ENCODE results near the gene PLCL1. TPM values are rescaled to one million over a fixed set of nuclear protein-coding genes. Genes with fewer than 3 reads are reported as not detected.
A peak's percentile ranks its signal among the peaks of the same experiment; 100 is the strongest.
"Not testable (repeated sequence)": the region's sequence is repeated elsewhere in the genome, so short reads cannot be mapped to it uniquely, and the experiment has no call there.

Gene PLCL1
- polyA plus RNA-seq, 10 donors, result 10.4 to 20.2 (median 17.1) TPM

DNA sequence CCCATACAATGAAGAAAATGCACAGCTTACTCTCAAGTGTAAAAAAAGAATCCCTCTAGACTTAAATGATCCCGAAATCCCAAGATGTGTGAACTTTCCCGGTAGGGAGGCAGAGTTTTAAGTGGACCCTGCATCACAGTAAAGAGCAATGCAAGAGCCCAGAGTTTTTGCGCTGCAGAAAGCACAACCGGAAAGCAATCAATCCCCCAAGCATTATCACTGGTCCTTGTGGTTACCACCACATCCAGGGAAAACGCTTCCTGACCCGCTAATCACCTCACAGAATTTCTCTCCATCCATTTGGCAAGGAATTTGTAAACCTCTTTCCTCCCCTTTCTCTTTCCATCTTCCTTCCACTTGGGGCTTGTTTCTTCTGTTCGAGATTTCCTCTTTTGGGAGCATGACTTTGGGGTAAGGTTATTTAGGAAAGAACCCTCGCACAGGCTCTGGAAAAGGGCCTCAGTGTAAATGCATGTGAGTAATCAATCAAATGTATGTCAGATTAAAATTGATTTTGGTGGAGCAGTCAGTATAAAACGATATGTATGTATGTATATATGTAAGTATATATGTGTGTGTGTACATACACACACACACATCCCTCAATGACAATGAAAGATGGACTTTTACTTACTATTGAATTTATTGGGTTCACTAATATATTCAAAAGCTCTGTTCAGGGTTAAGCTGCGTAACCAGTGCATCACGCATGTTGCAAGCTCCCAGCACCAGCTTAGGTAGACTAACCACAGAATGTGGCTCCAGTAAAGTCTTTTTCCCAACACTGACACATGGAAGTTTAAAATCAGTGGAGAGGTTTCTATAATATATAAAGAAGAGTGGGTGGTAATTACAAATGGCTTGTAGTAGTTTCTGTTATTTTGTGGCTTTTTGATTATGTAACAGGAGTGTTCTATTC lies 1.6 kb downstream of the PLCL1 start:
- no peak for DNase-seq

GRCh38 chr2:197809064-197809463 lies 4.7 kb downstream of the PLCL1 start:
- DNase-seq, result no peak

- no peak for DNase-seq
These were observed 5.6 kb downstream of the PLCL1 start for GRCh38 chr2:197810016-197810415.

DNA sequence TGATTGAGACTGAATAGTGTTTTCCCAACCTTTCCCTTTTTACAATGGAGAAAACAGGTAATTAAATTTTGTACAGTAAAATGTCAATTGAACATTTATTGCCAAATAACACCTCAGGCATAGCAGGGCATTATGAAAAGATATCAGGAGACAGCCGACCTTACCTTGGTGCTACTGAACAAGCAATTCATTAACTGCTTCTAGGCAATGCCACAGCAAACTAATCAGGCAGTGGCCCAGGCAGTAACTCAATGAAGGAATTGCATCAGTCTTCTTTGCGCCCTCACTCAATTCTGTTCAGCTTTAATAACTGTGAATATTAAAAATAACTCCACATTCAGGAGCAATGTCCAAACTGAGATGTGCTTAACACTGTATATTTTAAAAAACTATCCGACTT lies 6.1 kb downstream of the PLCL1 start:
- DNase-seq, result no peak

- no peak for DNase-seq
These were observed 8.8 kb downstream of the PLCL1 start for GRCh38 chr2:197813093-197813787.

DNA sequence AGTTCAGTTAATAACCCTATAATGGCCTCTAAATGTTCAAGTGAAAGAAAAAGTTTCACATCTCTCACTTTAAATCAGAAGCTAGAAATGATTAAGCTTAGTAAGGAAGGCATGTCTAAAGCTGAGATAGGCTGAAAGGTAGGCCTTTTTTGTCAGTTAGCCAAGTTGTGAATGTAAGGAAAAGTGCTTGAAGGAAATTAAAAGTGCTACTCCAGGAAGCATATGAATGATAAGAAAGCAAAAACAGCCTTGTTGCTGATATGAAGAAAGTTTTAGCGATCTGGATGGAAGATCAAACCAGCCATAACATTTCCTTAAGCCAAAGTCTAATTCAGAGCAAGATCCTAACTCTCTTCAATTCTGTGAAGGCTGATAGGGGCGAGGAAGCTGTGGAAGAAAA lies 10.1 kb downstream of the PLCL1 start:
- no peak for DNase-seq

GRCh38 chr2:197821550-197822289 lies 17.3 kb downstream of the PLCL1 start:
- DNase-seq, result peak in 1 of 3 donors; percentile 54

DNA sequence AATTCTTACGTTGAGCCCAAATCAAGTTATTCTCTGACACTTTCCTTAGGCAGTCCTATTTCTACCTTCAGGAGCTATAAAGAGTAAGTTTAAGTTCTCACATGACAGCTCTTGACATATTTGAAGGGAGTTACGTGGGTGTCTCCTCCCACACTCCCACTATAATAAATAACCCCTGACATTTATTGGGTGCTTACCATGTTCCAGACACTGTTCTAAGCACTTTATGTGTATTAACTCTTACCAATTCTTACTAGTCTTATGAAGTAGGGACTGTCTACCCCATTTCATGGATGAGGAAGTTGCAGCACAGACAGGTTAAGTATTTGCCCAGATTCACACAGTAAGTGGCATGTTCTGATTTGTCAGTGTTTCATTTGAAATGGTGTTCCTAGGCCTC lies 17.9 kb downstream of the PLCL1 start:
- no peak for DNase-seq

GRCh38 chr2:197827618-197828017 lies 23.2 kb downstream of the PLCL1 start:
- peak in 1 of 3 donors; percentile 41 for DNase-seq

DNA sequence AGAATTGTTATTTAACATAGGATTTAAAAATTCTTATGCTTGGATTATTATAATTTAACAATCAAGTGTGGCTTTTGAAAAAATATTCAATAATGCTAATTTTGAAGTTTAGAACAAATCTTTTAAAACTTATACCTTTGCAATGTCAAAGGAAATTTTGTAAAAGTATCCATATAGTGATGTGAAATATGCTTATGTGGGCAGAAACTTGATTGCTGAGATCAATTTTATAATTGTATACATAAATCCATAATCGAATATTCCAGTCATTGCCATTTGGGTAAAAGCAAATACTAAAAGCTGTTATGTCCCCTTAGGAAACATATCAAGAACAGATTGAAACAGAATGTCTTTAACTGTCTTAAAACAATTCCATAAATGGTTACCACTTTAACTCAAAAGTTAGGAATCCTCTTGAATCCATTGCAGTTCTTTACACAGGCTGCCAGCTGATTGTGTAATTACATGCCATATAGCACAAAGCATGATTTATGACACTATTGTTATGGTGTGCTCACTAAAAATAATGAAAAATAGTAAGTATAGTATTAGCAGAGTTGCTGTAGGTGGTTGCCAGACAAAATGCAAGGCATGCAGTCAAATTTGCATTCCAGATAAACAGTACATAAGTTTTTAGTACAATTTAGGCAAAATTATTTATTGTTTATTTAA lies 24.2 kb downstream of the PLCL1 start:
- peak in 1 of 3 donors; percentile 34 for DNase-seq

DNA sequence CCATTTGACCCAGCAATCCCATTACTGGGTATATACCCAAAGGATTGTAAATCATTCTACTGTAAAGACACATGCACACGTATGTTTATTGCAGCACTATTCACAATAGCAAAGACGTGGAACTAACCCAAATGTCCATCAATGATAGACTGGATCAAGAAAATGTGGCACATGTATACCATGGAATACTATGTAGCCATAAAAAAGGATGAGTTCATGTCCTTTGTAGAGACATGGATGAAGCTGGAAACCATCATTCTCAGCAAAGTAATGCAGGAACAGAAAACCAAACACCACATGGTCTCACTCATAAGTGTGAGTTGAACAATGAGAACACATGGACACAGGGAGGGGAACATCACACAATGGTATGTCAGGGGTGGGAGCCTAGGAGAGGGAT lies 30.4 kb downstream of the PLCL1 start:
- DNase-seq, result not testable (repeated sequence)

- no peak for DNase-seq
These were observed 30.9 kb downstream of the PLCL1 start for GRCh38 chr2:197835293-197835692.

GRCh38 chr2:197838036-197838435 lies 33.6 kb downstream of the PLCL1 start:
- peak in 2 of 3 donors; percentile 62 to 81 for DNase-seq

- DNase-seq, result peak in 1 of 3 donors; percentile 60
These were observed 34.2 kb downstream of the PLCL1 start for GRCh38 chr2:197838579-197838978.

GRCh38 chr2:197839327-197839726 lies 34.9 kb downstream of the PLCL1 start:
- peak in 1 of 3 donors; percentile 44 for DNase-seq

DNA sequence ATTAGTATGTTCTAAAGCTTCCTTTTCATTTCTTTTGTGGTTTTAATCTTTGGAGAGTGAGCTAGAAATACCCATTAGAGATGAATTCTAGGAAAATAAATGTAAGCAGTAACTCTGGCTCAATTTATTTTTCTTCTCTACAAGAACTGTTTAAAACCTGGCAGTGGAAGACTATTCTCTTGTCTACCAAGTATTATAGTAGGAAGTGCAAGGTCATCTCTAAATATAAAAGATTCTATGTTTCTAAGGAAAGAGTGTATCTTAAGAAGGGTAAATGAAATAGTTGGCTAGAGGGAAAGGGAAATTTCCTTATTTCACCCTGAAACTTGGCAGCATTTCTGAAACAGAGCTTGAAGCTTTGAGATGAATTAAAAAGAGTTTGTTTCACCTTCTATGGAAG lies 35.5 kb downstream of the PLCL1 start:
- DNase-seq, result peak in 1 of 3 donors; percentile 55

DNA sequence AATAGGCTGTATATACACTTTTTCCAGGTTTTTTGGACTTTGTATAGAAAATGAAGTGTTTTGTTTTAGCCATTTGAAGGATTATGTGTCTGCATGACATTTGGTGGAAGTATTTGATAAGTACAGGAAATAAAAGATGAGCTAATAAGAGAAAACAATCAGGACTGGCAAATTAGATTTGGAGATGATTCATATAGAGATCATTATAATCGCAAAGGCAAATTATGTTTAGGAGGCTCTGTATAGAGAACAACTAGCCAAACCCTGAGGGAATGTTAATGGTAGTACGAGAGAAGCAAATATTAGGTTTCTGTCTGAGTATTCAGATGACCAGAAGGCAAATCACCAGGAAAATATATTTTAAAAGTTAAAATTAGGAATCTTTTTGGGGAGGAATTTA lies 41.7 kb downstream of the PLCL1 start:
- no peak for DNase-seq

- DNase-seq, result no peak
These were observed 42.4 kb downstream of the PLCL1 start for GRCh38 chr2:197846777-197847176.

- DNase-seq, result no peak
These were observed 43.4 kb downstream of the PLCL1 start for GRCh38 chr2:197847651-197848401.

GRCh38 chr2:197848602-197849001 lies 44.2 kb downstream of the PLCL1 start:
- DNase-seq, result no peak
